HG02642 (cell line): ENCODE results near the gene TMEM225B.
A peak's percentile ranks its signal among the peaks of the same experiment; 100 is the strongest.
"Not testable (repeated sequence)": the region's sequence is repeated elsewhere in the genome, so short reads cannot be mapped to it uniquely, and the experiment has no call there.

Source experiments
- ATAC-seq: cut with Tn5 transposase; IDR thresholded peaks from one replicate; pipeline ENCODE4 v1.9.1; 2021; ENCODE audit warnings: mild to moderate bottlenecking; ENCODE audit not compliant: unreplicated experiment, poor library complexity

Gene TMEM225B, protein sequence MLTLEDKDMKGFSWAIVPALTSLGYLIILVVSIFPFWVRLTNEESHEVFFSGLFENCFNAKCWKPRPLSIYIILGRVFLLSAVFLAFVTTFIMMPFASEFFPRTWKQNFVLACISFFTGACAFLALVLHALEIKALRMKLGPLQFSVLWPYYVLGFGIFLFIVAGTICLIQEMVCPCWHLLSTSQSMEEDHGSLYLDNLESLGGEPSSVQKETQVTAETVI

DNA sequence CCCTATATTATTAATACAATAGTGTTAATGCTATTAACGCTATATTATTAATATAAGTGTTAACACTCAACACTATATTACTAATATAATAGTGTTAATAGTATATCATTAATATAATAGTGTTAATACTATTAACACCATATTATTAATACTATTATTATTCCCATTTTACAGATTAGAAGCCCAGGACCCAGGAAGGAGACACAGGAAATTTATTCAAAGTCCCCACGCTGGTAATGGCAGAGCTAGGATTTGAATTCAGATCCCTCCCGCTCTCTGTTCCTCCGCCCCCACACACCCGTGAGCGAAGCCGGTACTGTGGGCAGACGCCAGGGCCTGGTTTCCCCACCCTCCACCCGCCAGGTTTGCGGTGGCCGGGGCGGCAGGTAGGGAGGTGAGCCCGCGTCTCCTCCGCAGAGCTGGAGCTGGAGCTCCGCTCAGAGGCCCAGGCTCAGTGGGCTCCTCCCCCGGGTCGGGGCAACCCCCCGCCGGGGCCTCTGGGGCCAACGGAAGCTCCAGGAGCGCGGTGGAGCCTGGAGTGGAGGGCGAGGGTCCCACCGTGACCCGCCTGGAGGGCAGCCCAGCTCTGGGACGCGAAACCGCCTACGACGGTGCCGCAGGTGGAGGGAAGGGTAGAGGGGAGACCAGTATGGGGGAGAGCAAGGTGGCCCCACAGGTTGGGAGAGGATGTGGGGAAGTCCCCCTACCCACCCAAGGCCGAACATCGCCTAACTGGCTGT lies at the start of gene TMEM225B:
TMEM225B (plus strand) TSS at position 506 of the 740 bp plus-strand sequence. CDS start 6,122 bp downstream, outside the sequence.
- no peak for ATAC-seq

DNA sequence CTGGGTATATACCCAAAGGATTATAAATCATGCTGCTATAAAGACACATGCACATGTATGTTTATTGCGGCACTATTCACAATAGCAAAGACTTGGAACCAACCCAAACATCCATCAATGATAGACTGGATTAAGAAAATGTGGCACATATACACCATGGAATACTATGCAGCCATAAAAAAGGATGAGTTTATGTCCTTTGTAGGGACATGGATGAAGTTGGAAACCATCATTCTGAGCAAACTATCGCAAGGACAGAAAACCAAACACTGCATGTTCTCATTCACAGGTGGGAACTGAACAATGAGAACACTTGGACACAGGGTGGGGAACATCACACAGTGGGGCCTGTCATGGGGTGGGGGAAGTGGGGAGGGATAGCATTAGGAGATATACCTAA lies 48.5 kb upstream of the TMEM225B start:
- not testable (repeated sequence) for ATAC-seq

DNA sequence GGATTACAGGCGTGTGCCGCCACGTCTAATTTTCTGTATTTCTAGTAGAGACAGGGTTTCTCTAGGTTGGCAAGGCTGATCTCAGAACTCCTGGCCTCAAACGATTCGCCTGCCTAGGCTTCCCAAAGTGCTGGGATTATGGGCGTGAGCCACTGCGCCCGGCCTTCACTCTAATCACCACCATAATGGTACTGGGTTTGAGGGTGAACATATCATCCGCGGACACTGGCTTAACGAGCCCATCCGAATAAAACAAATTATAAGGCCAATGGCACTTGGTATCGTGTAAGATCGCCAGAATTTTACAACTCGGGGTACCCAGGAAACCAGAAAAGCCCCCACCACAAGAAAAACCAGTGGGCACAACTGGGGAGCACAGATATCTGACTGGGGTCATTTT lies 46.7 kb upstream of the TMEM225B start:
- ATAC-seq, result peak; percentile 11

DNA sequence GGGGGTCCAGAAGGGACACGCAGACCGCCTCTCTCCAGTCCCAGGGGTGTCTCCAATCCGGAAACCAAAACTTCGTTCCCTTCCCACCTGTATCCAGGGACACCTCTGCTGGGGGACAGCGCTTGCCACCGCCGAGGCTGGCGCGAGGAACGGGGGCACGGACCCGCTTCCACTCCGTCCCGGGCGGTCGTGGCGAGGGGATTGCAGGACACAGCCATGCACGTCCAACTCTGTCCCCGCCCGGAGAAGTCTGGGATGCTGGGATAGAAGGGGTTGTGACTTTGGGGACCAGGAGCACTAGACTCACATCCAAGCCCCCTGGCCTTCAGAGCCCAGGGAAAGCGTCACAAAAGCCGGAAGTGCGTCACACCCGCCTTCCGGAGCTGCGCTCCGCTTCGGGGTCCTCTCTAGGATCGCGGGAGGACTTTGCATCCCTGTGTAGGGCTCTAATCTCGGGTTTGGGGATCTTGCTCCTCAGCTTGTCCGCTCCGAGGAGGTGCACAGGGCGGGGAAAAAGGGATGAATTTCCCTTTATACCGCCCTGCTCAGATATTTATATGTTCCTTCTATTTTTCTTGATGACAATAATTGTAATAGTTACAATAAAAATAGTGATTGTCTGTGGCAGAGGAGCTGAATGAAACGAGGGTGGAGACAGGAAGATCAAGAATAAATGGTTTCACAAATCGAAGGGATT lies 46.2 kb upstream of the TMEM225B start, which contains the start of gene FAM200A:
FAM200A (minus strand) TSS at position 348 of the 697 bp plus-strand sequence. CDS start 3,707 bp downstream, outside the sequence.
- peak; percentile 96 for ATAC-seq

DNA sequence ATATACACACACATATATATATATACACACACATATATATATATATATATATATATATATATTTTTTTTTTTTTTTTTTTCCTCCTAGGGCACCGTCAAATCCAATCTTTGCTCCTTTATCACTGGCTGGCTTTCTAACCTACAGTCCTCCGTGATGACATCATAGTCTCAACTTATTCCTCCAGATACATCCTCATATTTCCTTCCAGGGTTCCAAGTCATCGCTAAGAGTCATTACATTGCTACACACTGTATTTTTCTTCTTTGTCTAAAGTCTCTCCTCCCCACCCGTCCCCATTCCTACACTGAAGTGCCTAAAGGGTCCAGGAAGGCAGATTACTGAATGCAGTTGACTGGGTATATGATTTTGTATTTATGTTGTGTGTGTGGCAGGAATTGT lies 45.0 kb upstream of the TMEM225B start:
- ATAC-seq, result no peak

DNA sequence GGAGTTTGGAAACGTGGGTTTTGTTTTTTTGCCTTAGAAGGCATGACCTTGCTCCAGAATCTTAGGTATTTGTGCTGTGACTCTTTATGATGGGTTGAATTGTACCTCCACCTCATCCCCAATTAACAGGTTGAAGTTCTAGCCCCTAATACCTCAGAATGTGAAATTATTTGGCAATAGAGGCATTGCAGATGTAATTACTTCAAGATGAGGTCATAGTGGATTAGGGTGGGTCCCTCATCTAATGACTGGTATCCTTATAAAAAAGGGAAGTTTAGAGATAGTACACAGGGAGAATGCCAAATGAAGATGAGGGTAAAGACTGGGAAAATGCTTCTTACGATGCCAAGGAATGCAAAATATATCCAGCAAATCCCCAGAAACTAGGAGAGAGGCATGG lies 43.1 kb upstream of the TMEM225B start:
- ATAC-seq, result no peak

DNA sequence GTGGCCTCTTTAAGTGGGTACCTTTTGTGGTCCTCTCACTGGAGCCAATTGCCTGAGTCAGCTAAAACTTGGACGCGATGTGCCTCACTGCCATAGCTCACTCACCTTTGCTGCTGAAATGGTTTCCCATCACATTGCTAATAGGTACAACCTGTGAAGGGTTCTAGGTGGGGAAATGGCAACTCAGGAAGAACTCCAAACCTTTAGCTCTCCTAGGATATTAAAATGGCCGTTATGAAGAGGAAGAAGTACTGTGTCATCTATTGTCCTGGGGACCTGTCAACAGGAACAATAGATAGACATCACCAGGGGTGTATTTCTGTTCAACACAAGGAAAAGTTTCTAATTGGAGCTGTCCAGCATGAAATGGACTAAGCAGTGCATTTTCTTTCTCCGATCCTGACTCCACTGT lies 40.9 kb upstream of the TMEM225B start:
- ATAC-seq, result no peak

DNA sequence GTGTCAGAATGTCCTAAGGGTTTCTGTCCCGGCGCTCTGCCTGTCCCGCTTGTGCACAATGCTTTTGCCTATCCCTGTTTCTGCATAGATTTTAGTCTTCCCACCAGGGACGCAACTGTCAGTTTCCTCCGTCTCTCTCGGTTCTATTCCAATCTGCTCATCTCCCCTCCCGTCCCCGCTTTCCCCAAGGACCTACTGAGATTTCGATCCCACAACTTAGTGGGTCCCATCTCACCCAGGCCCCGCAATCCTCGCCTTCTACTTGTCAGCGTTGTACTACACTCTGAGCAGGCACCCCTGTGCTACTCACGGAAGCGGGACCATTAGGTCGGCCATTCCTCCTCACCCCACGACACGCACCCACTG lies 40.1 kb upstream of the TMEM225B start:
- ATAC-seq, result peak; percentile 54

DNA sequence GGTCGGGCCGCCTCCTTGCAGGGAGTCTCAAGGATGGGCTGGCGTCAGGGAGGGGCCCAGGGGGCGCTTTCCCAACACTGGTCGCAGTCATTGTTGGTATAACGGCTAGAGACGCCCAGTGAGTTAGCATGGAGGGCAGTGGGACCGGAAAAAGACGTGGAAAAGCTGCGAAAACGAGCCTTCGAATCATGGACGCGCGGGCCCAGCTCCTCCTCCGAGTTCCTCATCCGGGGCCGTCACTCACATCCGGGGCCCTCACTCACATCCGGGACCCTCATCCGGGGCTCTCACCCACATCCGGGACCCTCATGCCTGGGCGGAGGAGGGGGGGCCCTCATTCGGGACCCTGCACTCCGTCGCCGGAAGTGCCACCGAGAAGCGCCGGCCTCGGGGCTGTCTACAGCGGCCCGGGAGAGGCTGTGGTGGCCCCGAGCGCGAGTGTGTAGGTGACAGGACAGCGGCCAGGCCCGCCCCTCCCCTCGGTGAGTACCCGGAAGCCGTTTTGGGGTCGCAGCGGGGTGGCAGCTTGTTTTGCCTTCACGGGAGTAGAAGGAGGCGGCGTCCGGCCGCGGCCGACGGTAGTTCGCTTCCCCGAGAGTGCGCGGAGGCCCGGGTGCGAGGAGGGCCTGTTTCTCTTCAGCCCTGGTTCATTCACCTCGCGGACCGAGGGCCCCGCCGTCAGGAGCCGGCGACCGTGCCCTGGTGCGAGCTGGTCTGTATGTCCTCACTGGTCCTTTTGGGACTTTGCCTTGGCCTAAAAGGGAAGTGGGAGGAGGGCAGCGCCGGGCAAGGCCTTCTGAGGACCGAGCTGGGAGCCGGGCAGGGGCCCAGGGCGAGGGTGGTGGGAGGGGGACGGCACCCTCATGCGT lies 39.5 kb upstream of the TMEM225B start, which contains the start of gene ZNF655:
ZNF655 (plus strand) TSS at position 337 of the 869 bp plus-strand sequence. CDS start 1,918 bp downstream, outside the sequence.
- peak; percentile 89 for ATAC-seq

DNA sequence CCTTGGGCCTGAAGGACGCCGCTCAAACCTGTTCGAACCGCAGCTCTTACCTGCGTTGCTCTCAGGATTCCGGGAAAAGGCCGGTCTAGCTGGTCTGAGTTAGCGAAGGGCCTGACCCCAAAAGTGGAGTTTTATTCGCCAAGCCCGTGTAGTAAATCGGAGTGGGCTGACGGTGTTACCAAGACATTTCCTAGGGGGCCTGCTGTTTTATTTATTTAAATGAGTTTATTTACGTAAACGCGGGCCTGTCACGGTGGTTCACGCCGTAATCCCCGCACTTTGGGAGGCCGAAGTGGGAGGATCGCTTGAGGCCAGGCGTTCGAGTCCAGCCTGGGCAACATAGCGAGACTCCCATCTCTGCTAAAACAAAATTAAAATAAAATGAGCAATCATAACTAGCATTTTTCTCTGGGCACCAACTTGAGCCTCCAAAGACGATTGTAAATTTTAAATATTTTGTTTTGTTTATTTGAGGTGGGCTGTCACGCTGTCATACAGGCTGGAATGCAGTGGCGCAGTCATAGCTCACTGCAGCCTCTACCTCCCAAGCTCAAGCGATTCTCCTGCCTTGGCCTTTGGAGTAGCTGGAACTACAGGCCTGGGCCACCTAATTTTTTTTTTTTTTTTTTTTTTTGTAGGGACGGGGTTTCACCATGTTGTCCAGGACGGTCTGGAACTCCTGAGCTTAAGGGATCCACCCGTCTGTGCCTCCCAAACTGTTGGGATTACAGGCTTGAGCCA lies 38.7 kb upstream of the TMEM225B start:
- ATAC-seq, result no peak

DNA sequence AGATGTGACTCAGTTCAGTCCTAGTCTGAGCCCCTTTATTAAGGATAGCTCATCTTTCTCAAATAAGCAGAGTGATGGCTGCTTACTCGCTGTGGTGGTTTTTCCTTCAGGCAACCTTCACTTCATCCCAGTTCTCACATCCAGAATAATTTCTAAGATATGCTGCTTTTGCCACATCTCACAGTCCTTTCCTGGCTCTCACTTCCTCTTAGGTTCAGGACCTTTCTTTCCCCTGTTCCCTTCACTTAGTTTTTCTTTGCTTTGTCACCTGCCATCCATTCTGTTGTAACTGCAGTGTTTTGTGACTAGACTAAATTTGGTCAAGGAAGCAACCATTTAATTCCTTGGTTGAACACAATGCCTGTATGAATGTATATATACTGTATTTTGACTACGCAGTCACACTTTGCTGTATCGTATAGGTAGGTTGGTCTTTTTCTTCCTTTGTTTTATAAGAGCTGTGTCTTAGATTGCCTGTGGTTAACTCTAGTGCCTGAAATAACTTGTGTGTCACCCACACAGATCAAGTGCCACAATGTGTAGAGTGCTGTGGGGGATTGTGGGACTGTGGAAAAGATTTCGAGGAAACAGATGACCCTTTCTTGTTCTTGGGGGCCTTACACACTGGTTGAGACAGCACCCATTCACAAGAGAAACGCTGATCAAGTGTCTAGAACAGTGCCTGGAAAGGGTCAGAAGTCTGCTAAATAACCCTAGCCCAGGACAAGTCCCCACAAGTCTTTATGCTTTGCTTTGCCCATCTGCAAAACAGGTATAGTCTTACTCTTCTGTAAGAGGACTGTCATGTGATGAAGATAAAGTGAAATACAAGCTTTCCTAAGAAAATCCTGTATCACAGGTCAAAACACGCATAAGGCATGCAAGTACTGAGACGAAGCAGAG lies 37.0 kb upstream of the TMEM225B start:
- no peak for ATAC-seq

DNA sequence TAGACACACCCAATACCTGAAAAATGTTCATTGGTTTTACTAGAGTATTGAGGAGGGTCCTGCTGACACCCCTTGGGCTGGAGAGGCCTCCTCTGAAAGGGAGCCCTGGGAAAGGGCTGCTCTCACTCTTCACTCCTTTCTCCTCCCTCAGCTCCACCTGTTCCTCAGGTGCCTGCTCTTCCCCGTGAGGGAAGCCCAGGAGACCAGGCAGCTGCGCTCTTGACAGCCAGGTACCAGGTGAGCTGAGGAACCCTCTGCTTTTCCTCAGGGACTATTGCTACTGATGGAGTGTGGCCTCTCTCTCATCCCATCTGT lies 36.4 kb upstream of the TMEM225B start:
- ATAC-seq, result no peak

DNA sequence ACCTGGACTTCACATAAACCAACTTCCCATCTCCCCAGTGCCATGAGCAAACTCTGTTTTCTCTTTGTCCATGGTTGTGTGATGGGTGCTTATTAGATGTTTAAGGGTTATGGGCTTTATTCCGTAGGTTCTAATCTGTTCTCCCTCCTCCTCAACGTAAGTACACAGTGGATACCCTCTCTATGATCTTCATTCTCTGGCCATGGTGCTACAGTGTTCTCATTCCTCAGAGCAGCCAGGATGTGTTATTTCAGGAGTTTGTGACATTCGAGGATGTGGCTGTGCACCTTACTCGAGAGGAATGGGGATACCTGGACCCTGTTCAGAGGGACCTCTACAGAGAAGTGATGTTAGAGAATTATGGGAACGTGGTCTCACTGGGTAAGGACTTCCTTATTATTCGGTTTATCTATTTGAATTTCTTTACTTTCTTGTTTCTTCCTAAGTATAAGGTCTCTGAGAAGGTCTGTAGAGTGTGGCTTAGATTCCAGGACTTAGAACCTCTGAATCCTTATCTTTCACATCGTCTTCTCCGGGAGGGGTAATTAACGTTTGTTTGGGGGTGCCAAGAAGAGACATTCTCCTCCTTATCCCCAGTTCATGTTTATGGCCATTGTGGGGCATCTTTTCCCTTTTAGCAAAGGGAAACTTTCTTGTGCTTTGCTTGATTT lies 35.8 kb upstream of the TMEM225B start:
- ATAC-seq, result no peak

DNA sequence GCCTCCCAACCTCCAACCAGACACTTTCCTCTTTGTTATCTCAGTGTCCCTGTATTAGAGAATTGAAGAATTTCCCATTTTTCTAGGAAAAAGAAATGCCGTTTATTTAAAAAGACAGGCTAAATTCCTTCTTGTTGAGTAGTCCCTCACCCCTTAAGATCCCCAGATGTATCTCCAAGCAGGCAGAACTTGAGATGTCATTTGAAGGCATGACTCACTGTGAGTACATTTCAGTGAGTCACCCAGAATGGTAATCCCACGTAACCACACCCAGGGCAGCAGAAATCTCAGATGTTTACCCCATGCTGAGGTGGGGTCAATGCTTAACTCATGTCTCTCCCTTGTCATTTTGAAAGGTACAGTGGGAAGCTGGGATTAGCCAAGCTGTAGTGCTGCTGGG lies 35.2 kb upstream of the TMEM225B start:
- ATAC-seq, result no peak

DNA sequence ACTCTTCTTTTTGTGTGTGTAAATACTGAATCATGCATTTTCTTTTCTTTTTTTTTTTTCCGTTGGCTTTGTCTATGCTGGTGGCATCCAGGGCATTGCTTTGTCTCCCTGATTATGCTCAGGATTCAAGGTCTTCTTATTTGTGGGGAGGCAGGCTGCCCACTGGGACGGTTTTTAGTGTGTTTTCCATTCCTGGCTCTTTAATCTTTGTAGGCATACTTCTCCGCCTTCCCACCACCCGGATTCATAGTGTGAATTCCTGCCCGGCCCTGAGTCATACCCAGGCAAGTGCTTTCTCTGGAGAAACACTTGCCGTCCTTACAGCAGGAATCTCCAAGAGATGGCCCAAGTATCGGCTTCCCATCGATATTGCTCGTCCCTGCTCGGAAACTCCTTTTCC lies 34.4 kb upstream of the TMEM225B start:
- no peak for ATAC-seq

DNA sequence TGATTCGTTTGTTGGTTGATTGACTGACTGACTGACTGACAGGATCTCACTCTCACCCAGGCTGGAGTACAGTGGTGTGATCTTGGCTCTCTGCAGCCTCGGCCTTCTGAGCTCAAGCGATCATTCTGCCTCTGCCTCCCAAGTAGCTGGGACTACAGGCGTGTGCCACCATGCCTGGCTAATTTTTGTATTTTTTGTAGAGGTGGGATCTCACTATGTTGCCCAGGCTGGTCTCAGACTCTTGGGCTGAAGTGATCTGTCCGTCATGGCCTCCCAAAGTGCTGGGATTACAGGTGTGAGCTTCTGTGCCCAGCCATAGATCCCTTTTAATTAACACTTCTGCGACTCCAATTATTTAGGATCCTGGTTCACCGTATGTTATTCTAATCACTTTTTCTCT lies 29.3 kb upstream of the TMEM225B start:
- ATAC-seq, result not testable (repeated sequence)

DNA sequence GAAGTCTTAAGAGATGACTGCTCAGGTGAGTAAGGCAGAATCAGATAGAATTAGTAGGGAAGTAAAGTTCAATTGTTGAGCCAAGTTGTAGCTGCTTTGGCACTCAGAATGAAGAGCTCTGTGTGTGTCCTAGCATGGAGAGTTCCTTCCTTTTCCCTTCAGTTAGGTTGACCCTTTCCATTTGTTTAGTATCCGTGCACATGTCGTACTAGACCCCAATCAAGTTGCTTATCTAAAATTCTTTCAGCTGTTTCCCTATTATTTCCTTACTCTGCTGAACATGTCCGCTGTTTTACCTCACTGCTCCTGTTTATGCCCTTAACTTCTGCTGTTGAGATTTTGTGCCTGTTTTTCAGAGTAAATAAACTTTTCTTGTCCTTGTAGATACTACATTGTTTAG lies 26.3 kb upstream of the TMEM225B start:
- no peak for ATAC-seq

DNA sequence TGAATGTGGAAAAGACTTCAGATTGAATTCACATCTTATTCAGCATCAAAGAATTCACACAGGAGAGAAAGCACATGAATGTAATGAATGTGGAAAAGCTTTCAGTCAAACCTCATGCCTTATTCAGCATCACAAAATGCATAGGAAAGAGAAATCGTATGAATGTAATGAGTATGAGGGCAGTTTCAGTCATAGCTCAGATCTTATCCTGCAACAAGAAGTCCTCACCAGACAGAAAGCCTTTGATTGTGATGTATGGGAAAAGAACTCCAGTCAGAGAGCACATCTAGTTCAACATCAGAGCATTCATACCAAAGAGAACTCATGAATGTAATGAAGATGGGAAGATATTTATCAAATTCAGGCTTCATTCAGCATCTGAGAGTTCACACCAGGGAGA lies 24.8 kb upstream of the TMEM225B start:
- ATAC-seq, result no peak
